ENCODE results near the gene FBXO9. TPM values are rescaled to one million over a fixed set of nuclear protein-coding genes. Genes with fewer than 3 reads are reported as not detected.

The FBXO9 gene
- total RNA-seq, 1 experiment from 2014 or later, result 71.0 TPM

DNA sequence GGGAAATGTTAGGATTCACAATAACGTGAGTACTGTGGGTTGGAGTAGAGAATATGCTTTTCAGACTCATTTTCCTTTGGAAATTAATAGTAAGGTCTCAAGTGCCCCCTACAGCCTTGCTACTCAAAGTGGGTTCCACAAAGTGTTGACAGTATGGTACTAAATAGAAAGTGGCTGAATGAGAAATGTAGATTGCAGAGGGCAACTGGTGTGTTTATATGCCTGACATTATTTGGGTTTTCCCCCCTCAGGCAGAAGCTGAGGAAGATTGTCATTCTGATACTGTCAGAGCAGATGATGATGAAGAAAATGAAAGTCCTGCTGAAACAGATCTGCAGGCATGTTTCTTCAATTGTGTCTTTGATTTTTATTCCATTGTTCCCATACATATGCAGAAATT, 5.6 kb downstream of the FBXO9 start (continued):
- TF ChIP-seq, protein P1, sequence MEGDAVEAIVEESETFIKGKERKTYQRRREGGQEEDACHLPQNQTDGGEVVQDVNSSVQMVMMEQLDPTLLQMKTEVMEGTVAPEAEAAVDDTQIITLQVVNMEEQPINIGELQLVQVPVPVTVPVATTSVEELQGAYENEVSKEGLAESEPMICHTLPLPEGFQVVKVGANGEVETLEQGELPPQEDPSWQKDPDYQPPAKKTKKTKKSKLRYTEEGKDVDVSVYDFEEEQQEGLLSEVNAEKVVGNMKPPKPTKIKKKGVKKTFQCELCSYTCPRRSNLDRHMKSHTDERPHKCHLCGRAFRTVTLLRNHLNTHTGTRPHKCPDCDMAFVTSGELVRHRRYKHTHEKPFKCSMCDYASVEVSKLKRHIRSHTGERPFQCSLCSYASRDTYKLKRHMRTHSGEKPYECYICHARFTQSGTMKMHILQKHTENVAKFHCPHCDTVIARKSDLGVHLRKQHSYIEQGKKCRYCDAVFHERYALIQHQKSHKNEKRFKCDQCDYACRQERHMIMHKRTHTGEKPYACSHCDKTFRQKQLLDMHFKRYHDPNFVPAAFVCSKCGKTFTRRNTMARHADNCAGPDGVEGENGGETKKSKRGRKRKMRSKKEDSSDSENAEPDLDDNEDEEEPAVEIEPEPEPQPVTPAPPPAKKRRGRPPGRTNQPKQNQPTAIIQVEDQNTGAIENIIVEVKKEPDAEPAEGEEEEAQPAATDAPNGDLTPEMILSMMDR (IDR thresholded peaks at IDR 0.05 in 2 of 3, conservative IDR thresholded peaks at IDR 0.05 in 1 of 3; ENCODE audit: borderline replicate concordance in 1 of 3, insufficient read depth in 1 of 3, low read depth in 2 of 3, low read length in 2 of 3), result no peak

DNA sequence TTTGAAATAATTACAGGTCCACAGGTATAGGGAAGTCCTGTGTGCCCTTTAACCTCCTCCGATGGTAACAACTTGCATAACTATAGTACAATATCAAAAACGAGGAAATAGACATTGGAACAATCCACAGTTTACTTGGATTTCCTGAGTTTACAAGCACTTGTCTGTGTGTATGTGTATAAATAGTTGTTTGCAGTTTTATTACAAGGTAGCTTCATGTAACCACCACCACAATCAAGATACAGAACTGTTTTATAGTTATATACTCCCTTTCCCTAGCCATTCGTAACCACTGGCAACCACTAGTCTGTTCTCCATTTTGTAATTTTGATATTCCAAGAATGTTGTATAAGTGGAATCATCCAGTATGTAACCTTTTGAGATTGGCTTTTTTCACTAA, 9.1 kb downstream of the FBXO9 start:
- H3K9me2 ChIP-seq (ENCODE audit: insufficient read depth), result no peaks in the 10 kb centered on the region
- RAD21 ChIA-PET (ENCODE audit: low non-redundant PET in 1 of 2, low total read pairs in 2 of 2, uncharacterized antibody in 2 of 2, unreplicated experiment in 2 of 2), result no interaction called here
- ATAC-seq (no peak), DNase-seq (ENCODE audit: low read depth, low spot score) (no peak)
- H3K36me3 ChIP-seq (ENCODE audit: control insufficient read depth in 1 of 2, insufficient read depth in 2 of 2, low read length in 2 of 2), result peaks cover 25 to 39% of the 10 kb centered on the region in 2 experiments; a peak in 3 of 4 replicates
- no TSS peak for BruUV-seq (replicated peaks)
- H3K4me2 ChIP-seq (ENCODE audit: low read length), result no peak overlapping the region
- H4K20me1 ChIP-seq (ENCODE audit: insufficient read depth), result no peaks in the 10 kb centered on the region; the same call in 1 of the 2 replicates
- TF ChIP-seq ZFX (IDR thresholded peaks at IDR 0.05), result no peak
- TF ChIP-seq SP1 (IDR thresholded peaks at IDR 0.05; ENCODE audit: low read depth), result no peak
- TF ChIP-seq TCF7L2 (IDR thresholded peaks at IDR 0.05; ENCODE audit: borderline replicate concordance, extremely low read depth, insufficient read depth, insufficient read length), result no peak
- no peak for TF ChIP-seq ZNF274 (IDR thresholded peaks at IDR 0.05; ENCODE audit: low read depth, low read length)
- TF ChIP-seq FOSL1 (IDR thresholded peaks at IDR 0.05; ENCODE audit: low read depth), result no peak
- TF ChIP-seq EGR1 (IDR thresholded peaks at IDR 0.05; ENCODE audit: low read depth), result no peak
- TF ChIP-seq JUND (IDR thresholded peaks at IDR 0.05), result no peak
- no peak for TF ChIP-seq ZBTB33 (IDR thresholded peaks at IDR 0.05; ENCODE audit: extremely low read depth, insufficient replicate concordance, low read length)
- no peak for TF ChIP-seq POLR2AphosphoS5 (IDR thresholded peaks at IDR 0.05; ENCODE audit: low read depth, low read length)
- no peak for TF ChIP-seq CEBPB (IDR thresholded peaks at IDR 0.05; ENCODE audit: low read depth)
- TF ChIP-seq YY1 (IDR thresholded peaks at IDR 0.05; ENCODE audit: extremely low read depth, insufficient replicate concordance, low read depth, low read length), result no peak
- no peak for TF ChIP-seq EZH2phosphoT487 (IDR thresholded peaks at IDR 0.05; ENCODE audit: borderline replicate concordance)
- TF ChIP-seq, protein P2, sequence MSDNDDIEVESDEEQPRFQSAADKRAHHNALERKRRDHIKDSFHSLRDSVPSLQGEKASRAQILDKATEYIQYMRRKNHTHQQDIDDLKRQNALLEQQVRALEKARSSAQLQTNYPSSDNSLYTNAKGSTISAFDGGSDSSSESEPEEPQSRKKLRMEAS (IDR thresholded peaks at IDR 0.05), result no peak
- no peak for TF ChIP-seq CBX3 (IDR thresholded peaks at IDR 0.05; ENCODE audit: low read depth)
- TF ChIP-seq, protein P3, sequence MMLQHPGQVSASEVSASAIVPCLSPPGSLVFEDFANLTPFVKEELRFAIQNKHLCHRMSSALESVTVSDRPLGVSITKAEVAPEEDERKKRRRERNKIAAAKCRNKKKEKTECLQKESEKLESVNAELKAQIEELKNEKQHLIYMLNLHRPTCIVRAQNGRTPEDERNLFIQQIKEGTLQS (IDR thresholded peaks at IDR 0.05), result no peak
- no peak overlapping the region for H3K4me3 ChIP-seq (replicated peaks in 1 of 2; ENCODE audit: low read depth in 1 of 2, low read length in 2 of 2)
- H3K9ac ChIP-seq (ENCODE audit: low read length), result no peak overlapping the region
- no peak overlapping the region for H2AFZ ChIP-seq (ENCODE audit: low read depth, low read length, poor library complexity, severe bottlenecking)
- H3K4me1 ChIP-seq (ENCODE audit: control insufficient read depth in 1 of 2, insufficient read depth in 2 of 2, low read length in 2 of 2), result no peaks in the 10 kb centered on the region
- POLR2A ChIA-PET, result no interaction called here
- no peaks in the 10 kb centered on the region for H3K27me3 ChIP-seq (ENCODE audit: insufficient read depth, low read length)
- H3K79me2 ChIP-seq (ENCODE audit: insufficient read depth, low read length), result peaks cover 7% of the 10 kb centered on the region
- intact Hi-C loops (cut with micrococcal nuclease), result no loop called here
- H3K27ac ChIP-seq (ENCODE audit: low read depth, low read length), result no peak overlapping the region
- no peaks in the 10 kb centered on the region for H3K9me3 ChIP-seq (ENCODE audit: control insufficient read depth in 1 of 2, insufficient read depth in 1 of 2, low read depth in 1 of 2, low read length in 2 of 2)
- CTCF ChIA-PET, result no interaction called here

Data from HCT116 (cell line).